DND-41 (cell line): Measurements from ENCODE around the gene CRLF2.

ENCODE experiments used
- EZH2 ChIP-seq: IDR thresholded peaks from 3 replicates; pipeline ENCODE4 v1.6.1; 2012; ENCODE audit warnings: borderline replicate concordance, low read depth, mild to moderate bottlenecking, moderate library complexity, low read length, inconsistent platforms; ENCODE audit not compliant: severe bottlenecking
- TF ChIP-seq, protein P1 (sequence below): IDR thresholded peaks from 2 replicates; pipeline ENCODE4 v1.5.1; 2012; ENCODE audit warnings: borderline replicate concordance, low read length, moderate library complexity, mild to moderate bottlenecking; ENCODE audit not compliant: poor library complexity, severe bottlenecking; ENCODE audit errors: extremely low read depth

DNA sequence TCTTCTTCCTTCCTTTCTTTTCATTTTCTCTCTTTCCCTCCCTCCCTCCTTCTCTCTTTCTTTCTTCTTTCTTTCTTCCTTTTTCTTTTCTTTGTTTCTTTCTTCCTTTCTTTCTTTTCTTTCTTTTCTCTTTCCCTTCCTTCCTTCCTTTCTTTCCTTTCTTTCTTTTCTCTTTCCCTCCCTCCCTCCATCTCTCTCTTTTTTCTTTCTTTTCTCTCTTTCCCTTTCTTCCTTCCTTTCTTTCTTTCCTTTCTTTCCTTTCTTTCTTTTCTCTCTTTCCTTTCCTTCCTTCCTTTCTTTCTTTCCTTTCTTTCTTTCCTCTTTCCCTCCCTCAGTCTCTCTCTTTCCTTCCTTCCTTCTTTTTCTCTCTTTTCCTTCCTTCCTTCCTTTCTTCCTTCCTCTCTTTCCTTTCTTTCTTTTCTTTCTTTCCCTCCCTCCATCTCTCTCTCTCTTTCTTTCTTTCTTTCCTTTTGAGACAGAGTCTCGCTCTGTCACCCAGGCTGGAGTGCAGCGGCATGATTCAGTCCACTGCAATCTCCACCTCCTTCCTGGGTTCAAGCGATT lies 44.4 kb downstream of the CRLF2 start:
- TF ChIP-seq, protein P1, sequence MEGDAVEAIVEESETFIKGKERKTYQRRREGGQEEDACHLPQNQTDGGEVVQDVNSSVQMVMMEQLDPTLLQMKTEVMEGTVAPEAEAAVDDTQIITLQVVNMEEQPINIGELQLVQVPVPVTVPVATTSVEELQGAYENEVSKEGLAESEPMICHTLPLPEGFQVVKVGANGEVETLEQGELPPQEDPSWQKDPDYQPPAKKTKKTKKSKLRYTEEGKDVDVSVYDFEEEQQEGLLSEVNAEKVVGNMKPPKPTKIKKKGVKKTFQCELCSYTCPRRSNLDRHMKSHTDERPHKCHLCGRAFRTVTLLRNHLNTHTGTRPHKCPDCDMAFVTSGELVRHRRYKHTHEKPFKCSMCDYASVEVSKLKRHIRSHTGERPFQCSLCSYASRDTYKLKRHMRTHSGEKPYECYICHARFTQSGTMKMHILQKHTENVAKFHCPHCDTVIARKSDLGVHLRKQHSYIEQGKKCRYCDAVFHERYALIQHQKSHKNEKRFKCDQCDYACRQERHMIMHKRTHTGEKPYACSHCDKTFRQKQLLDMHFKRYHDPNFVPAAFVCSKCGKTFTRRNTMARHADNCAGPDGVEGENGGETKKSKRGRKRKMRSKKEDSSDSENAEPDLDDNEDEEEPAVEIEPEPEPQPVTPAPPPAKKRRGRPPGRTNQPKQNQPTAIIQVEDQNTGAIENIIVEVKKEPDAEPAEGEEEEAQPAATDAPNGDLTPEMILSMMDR, result no peak
- no peak for TF ChIP-seq EZH2
